Measurements from ENCODE around the gene EFNA5. TPM values are rescaled to one million over a fixed set of nuclear protein-coding genes. Genes with fewer than 3 reads are reported as not detected.

Gene EFNA5
- total RNA-seq, 1 experiment from 2014 or later = 4.0 TPM

DNA sequence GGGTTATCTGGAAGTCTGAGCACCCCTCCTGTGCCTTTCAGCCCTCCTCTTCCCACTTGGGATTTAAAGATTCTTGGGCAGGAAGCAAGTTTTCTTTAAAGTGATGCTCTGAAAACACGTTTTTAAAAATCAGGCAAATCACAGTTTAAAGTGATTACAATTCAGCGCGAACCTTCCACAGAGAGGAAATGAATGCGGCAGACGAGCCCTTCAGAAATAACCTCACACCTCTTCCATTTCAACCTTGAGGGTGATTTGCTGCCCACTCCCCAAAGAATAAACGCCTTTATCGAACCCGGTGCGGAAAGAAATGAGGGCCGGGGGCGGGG, 2.3 kb upstream of the EFNA5 start:
- DNase-seq (ENCODE audit: low read depth) = no peak

DNA sequence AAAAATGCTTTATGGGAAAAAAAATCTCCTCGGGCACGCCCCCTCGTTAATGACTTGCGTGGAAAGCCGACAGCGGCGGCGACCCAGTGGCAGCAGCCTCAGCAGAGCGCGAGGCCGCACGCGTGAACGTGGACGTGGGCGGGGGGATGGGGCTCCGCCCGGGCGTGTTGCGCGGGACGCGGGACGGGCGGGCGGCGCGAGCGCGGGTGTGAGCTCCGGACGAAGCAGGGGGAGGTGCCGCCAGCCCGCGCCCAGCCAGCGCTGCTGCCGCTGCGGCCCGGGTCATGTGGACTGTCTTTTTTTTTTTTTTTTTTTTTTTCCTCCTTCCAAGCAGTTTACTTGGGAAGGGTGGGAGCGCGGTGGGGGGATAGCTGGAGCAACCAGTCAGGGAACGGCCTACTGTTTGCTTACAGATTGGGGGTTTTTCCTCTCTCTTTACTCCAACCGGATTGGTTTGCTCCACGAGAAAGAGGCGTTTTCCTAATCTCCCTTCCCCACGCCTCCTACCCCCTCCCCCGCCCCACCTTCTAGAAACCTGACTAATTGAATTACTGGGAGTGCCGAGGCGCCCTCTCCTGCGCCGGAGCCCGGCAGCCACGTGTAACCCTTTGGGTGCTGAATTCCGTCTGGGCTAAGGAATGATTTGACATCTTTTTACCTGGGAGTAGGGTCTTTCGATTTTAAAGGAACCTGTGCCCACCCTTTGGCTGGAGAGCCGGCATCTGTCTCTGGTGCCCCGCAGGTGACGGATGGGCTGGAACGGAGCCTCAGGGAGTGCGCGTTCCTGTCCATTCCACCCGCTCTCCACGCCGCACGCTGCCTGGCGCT, 1.7 kb upstream of the EFNA5 start:
- peak; percentile 98 for DNase-seq (ENCODE audit: low read depth)

DNA sequence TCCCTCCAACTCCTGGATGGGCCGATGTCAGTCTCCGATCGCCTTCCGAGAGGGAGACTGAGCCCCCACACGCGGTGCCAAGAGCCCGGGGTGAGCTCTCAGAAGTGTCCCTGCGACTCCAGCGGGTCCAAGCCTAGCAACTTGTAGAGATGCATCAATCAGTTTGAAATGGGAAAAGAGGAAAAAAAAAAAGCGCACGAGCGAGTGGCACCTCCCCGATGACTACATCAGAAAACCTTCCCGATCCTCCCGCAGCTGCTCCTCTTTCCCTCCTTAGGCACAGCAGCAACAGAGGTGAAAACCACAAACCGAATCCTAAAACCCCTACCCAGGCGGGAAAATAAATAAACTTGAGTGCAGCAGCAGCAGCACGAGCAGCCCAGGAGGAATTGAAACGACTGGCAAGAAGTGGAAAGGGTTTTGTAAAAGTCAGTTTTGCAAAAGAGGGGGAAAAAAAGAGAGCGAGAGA, 1.0 kb upstream of the EFNA5 start:
- DNase-seq (ENCODE audit: low read depth) = peak; percentile 84

DNA sequence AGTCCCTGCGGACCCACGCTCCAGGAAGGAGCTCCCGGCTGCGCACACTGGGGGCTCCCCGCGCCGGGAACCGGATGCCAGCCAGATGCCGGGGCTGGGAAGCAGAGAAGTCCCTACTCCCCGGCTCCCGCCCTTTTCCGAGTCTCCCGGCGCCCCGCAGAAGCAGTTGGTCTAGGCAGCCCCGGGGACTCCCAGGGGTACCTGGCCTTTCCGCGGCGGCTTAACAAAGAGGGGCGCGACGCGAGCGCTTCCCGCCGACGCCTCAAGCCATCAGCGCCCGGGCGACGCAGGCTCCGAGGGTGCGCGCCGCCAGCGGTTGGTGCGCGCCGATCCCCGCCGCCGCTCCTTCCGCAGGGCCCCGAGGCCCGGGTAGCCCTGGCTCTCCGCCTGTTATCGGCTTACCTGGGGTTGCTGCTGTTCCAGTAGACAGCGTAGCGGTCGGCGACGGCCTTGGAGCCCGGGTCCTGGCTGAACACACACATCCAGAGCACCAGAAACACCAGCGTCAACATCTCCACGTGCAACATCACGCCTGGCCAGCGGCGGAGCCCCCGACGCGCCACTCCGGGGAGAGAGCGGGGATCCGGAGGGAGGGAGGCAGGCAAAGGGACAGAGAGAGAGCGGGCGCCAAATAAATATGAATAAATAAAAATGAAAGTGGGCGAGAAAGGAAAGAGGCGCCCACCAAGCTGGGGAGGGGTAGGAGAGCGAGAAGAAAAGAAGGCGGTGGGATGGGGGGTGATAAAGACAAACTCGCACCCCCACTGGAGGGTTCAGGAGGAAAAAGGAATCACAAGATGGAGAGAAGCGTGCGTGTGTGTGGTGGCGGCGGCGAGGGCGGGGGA, 428 bp downstream of the EFNA5 start:
- peak; percentile 6 for DNase-seq (ENCODE audit: low read depth)

DNA sequence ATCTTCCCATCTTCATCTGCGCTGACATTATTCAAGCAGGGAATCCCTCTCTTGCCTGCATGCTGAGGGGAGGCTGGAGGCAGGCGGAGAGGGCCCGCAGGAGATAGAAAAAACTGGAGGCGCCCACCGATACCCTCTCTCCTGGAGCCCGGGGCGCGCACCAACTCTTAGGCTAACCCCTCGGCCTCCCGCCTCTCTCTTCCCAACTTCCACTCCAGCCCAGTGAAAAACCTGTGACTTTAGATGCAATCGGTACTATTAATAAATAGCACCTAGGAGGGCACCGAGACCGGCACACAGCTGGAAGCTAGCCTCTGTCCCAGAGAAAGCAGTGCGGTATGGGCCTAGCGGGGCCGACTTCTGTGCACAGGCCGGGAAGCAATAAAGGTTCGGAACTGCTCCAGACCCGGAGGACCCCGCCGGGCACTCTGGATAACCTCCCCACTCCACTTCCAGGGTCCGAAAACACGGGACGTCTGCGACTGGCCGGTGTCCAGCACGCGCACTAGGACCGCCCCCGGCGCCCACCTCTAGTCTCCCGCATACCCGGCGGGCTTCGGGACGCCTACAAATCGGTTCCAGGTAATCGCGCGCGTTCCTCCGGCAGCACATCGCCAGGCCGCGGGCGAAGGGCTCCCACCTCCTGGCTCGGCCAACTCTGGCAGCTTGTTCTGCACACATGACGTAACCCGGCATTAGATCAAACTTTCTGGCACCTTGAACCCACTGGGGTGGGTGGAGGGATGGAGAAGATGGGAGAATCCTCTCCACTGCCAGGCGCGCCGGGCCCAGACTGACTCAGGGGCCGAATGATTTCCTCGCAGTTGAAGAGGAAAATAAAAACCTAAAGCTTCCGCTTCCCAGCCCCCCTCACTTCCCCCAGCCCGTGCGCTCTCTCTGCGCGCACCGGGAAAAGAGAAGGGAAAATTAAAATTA, 1.4 kb downstream of the EFNA5 start:
- peak; percentile 53 for DNase-seq (ENCODE audit: low read depth)

DNA sequence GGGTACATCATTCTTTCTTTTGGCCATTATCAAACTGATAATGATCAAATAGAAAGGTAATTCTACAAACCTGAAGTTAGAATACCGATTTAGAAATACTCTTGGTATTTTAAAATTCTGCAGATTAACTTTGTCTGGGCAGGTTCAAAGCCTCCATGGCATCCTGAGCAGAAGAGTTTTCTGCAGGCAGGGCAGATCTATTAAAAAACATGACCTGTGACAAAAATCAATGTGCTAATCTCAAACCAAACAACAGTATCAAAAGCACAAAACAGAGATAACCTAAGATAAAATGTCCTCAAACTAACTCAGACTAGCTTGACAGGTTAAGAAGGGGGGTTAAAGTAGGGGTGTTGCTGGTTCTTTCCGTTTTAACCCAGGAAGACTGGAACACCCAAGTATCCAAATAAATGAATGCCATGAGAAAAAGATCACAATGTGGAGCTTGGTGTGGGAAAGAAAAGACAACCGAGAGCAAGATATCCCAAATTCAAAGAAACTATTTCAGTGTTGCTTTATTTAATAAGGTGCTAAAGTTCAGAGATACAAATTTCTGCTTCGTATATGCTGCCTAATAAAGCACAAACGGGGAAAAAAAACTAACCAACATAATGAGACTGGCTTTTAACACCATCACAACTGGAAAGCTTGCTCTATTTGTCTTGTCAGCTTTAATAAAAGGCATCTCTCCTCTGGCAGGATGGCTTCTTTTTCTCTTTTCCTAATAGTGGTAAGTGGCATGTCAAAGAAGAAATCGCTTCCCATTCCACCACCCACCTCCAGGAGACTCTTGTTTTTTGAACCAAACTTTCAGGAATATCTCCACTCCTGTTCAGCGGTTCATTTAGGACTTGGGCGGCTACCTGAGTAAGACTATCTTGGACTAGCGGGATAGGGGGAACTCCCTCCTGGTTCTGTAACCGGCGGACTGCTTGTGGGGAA, 2.3 kb downstream of the EFNA5 start:
- peak; percentile 8 for DNase-seq (ENCODE audit: low read depth)

DNA sequence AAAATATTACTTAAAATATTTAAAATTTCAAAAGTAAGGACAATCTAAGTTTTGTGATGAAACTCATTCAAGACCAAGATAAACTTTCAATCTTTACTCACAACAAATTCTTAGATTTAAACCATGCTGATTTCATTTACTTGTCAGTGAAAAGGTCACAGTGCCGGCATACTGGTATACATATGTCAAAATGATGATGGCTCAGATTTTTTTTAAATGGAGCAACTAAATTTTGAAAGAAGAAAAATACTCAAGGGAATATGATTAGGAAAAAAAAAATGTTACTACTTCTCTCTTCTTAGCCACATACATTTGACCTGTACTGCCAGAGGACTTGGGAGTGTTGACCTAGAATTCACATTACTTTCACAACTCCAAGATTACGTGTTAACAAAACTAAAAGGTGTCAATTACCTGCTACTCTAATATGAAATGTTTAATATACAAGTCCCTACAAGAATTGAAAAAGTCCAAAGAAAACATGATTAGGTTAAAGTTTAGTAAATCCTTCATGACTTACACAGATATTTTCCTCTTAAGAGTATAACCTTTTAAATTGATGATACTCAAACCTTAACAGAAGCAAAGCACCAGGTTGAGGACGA, 4.6 kb downstream of the EFNA5 start:
- DNase-seq (ENCODE audit: low read depth) = no peak

DNA sequence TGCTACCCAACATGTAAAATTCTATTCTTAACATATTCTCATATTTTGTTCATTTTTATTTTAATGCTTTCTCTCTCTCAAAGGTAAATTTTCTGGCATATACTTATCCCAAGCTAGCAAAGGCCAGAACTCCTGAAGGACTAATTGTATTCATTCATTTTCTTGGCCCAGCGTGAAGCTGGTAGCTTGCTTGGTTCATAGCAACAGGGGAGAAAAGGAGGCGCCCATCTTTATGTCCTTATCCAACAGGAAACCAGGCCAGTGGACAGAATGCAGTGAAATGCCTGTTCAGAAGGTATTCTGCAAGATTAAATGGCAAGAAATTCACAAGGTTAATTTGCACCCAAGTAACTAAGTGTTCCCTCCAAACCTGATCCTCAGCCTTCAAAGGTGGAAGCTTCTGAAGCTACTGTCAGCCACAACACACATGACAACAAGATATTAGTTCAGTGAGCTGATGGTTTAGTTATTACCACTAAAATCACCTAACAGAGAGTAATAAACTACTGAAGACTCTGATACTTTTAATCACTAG, 5.6 kb downstream of the EFNA5 start:
- DNase-seq (ENCODE audit: low read depth) = no peak

DNA sequence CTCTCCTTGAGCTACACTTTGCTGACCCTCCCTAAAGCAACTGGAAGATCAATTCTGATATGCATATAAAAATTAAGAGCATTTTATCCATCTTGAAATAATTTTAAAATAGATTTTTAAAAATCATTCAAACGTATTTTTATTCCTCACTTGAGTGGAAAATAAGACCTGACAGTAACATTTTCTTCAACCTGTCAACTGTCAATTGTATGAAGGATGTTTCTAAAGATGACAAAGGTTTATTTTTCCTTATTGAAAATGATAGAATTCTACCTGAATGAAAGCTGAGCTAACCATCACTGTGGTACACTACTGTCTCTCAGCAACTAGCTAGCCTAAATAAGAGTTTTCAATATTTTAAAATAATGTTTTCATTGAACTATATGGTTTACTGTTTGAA, 7.0 kb downstream of the EFNA5 start:
- no peak for DNase-seq (ENCODE audit: low read depth)

DNA sequence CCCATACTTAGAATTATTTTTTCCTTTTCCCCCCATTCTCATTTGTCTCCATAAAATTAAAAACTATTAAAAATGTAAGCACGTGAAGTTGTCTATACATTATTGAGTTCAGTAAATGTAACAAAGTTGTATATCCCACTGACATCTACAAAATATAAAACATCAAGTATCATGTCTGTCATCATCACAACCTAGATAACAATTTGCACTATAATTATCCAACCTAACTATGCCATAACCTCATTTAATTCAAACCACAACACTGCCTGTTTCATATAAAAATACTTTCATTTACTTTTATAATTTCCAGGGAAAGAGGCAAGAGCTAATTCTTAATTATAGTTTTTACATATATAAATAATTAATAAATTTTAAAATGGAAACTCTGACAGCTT, 9.1 kb downstream of the EFNA5 start:
- no peak for DNase-seq (ENCODE audit: low read depth)

DNA sequence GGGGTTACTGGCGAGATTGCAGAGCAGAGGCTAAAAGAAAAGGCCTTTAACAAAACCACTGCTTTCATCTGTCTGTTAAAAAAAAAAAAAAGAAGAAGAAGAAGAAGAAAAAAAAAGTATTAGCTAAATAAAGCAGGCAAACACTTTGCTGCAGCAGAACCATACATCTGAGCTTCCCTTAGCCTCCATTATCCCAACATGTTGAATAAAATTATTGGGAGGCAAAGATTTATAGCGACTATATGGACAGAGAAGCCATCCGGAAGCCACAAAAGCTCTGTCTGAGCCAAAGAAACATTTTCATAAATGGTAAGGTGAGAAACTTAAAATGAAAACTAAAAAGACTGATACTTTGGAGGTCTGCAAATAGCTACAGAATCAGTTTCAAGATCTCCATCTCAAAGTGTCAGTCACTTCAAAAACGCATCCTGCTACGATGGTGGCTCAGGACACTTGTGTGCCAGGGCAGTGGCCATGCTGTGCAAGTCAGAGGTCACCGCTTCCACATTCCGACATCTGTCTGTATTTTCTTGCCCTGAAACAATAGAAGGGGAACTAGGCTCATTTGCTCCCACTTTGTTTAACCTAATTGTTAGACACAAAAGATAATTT, 9.6 kb downstream of the EFNA5 start:
- no peak for DNase-seq (ENCODE audit: low read depth)

DNA sequence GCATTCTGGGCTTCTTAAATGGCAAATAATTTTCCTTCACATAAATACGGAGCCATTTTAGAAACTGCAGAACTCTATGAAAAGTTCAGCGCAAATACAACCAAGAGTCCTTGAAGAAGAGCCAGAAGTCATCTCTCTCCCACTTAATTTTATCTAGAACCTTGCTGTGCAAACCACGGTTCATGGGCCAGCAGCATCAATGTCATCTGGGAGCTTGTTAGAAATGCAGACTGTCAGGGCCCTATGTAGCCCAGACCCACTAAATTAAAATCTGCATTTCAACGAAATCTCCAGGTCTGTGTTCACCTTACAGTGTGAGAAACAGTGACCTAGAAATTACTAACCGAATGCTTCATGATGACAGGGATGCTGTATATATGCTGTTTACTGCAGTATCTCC, 12.2 kb downstream of the EFNA5 start:
- no peak for DNase-seq (ENCODE audit: low read depth)

DNA sequence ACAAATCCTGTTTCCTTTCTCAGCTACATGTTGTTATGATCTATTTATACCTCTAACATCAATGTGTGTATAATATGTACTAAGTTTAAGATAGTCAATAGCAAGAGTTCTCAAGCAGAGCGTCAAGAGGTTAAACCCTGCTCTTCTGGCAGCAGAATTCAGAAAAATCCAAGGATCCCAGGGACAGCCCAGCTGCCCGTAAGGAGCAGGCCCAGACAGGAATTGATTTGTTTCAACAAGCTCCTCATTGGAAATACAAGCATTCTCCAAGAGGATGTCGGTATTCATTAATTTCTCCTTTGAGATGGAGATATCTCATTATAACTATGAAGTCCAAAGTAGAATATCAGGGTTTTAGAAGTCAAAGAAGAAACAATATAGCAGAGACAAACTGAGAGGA, 14.9 kb downstream of the EFNA5 start:
- no peak for DNase-seq (ENCODE audit: low read depth)

DNA sequence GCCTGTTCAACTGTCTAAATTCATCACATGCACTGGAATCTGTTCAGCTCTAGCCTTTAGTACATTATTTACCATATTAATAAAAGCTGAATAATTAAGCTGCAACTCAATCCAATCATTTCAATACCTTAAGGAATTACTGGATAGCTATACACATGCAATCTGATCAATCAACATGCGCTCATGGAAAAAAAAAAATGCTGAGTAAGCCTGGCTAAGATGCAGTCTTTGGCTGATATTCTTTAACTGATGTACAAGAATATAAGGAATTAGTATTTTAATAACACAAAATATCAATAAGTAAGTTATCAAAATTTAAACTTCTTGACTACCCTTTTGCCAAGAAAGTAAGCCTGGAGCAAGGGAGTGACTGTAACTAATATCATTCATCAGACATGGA, 15.9 kb downstream of the EFNA5 start:
- DNase-seq (ENCODE audit: low read depth) = no peak

DNA sequence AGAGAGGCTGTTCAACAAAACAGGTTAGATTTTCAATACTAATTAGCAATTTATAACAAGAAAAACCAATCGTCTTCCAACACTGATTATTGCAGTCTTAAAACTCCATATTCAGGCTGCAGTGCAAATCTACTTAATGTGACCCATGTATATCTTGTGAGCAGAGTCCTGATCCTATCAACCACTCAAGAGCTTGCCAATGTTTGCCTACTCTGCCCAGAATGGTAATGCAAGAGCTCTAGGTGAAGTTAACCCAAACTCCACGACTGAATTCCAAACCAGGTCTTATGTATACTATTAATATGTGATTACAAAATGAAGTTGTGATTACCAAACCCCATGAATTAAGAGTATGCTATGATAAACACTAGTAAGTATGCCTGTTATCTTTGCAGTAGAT, 17.1 kb downstream of the EFNA5 start:
- DNase-seq (ENCODE audit: low read depth) = no peak

DNA sequence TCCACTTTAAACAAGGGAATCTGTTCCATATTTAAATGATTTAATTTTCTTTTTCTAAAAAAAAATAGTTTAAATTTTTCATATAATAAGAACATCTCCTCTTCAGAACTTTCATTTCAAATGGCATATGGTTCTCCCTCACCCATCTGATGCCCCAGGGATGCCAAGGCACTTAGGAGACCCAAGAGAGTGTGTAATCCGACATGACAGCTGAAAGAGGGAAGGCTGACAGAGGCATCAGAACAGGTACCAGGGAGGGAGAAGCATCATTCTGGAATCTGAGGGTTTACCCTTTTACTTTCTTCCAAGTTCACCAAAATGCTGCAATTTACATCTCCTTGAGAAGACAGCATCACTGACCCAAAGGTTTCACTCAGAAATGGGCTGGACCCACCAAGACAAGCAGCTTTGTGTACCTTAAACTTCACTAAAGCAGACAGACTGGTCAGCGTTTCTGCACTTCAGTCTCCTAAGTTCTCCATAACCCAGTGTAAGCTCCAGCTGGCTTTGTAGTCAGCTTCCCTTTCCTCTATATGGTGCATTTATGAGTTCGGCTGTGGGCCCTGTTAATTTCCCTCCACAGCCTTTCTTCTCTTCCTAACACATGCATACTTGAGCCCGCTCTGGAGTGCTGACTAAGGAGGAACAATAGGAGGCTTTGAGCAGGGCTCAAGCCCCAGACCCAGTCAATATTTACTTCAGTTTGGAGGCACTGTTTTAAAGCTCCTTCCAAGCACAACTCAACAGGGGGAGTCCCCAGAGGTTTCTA, 17.7 kb downstream of the EFNA5 start:
- peak; percentile 23 for DNase-seq (ENCODE audit: low read depth)

DNA sequence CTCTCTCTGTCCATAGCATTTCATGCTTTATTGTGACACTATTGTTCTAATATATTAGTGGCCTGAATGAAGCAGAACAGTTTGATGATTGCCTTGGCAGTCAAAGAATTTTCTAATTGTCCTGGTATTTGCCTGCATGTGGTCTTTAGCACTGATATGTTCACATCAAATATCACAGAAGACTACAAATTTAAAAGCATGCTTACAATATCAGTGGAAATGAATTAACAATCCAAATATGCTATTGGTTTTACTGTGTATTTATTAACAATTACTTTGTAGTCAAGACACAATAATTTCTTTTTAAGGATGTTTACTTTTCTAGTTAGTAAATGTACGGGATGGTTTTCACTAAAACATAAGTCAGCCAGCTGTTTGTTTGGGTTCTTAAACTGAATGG, 18.3 kb downstream of the EFNA5 start:
- DNase-seq (ENCODE audit: low read depth) = no peak

DNA sequence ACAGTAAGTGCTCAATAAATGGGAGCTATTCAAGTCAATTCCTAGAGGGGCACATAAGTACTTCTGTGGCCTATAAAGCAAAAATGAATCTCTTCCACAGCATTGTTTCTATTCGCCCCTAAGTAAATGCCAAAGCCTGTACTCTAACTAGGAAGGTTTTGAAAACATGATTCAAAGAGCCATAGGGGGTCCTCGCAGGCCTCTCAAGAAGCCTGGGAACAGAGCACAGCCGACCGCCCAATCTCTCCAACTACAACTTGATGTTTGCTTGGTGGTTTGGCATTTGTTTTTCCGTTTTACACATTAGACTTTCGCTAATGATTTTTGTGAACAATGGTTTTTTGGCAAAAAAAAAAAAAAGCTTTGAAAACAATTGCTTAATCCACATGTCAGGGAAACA, 19.4 kb downstream of the EFNA5 start:
- DNase-seq (ENCODE audit: low read depth) = no peak

DNA sequence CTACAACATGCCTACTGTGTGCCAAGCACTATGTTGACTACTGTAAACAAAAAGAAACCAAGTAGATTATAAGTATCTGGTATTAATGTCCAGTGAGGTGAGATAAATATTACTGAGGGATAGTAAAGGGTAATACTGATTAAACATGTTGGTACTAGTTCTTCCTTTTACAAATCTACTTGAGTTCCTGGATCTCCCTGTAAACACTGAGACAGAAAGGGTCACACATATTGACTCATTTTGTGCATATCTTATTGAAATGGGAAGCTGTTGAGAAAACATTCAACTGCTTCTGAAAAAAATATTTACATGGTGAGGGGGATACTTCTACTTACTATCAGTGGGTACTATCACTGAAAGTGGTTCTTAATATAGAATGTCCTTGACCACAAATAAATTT, 24.3 kb downstream of the EFNA5 start:
- DNase-seq (ENCODE audit: low read depth) = no peak
